Skeletal muscle cell (primary cell): Measurements from ENCODE around the gene SSTR5.

Source experiments
- DNase-seq: peaks from one replicate; pipeline ENCODE4 v3.0.0-alpha.2; 2010; ENCODE audit warnings: low read depth
- H3K4me3 ChIP-seq: 2 replicates; pipeline ENCODE4 v1.5.1; 2011; ENCODE audit warnings: low read depth, mild to moderate bottlenecking, control low read depth, low read length, moderate library complexity

Gene SSTR5

GRCh38 chr16:1129106-1129960, 56.8 kb downstream of the SSTR5 start:
- H3K4me3 ChIP-seq = no peak overlapping the region
- no peak for DNase-seq

GRCh38 chr16:1130382-1130781, 57.8 kb downstream of the SSTR5 start:
- H3K4me3 ChIP-seq = no peak overlapping the region
- no peak for DNase-seq
